ENCODE measurements around the gene PLEKHA5.

PLEKHA5 gene

DNA sequence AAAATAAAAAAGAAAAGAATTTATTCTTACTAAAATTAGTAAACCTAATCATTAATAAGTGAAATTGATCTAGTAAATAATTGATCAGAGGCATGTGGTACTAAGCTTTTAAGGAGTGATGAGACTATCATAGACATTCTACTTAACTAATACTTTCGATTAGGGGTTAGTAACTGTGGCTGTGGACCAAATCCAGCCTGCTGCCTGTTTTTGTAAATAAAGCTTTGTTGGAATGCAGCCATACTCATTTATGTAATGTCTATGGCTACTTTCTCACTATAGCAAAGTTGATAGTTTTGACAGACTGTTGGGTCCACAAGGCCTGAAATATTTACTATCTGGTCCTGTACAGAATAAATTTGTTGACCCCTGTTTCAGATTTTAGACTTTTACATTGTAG lies 63.2 kb downstream of the PLEKHA5 start:
- TF ChIP-seq, protein P1, sequence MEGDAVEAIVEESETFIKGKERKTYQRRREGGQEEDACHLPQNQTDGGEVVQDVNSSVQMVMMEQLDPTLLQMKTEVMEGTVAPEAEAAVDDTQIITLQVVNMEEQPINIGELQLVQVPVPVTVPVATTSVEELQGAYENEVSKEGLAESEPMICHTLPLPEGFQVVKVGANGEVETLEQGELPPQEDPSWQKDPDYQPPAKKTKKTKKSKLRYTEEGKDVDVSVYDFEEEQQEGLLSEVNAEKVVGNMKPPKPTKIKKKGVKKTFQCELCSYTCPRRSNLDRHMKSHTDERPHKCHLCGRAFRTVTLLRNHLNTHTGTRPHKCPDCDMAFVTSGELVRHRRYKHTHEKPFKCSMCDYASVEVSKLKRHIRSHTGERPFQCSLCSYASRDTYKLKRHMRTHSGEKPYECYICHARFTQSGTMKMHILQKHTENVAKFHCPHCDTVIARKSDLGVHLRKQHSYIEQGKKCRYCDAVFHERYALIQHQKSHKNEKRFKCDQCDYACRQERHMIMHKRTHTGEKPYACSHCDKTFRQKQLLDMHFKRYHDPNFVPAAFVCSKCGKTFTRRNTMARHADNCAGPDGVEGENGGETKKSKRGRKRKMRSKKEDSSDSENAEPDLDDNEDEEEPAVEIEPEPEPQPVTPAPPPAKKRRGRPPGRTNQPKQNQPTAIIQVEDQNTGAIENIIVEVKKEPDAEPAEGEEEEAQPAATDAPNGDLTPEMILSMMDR (IDR thresholded peaks at IDR 0.05; ENCODE audit: borderline replicate concordance, control extremely low read depth, extremely low read depth, insufficient read depth, missing control alignments), result no peak
- no peak for DNase-seq (ENCODE audit: low spot score)
- in situ Hi-C loops (cut with MboI; ENCODE audit: low sequenced_read_pairs, unreplicated experiment), result loop anchor here (25.0 kb wide), 1 partner anchor 1055 kb away; no protein-coding TSS in a partner anchor

- in situ Hi-C loops (cut with MboI; ENCODE audit: low sequenced_read_pairs, unreplicated experiment), result loop anchor here (25.0 kb wide), 1 partner anchor 1058 kb away; no protein-coding TSS in a partner anchor
- TF ChIP-seq, protein P1 (IDR thresholded peaks at IDR 0.05; ENCODE audit: borderline replicate concordance, control extremely low read depth, extremely low read depth, insufficient read depth, missing control alignments), result no peak
- DNase-seq (ENCODE audit: low spot score), result no peak
These were observed 65.4 kb downstream of the PLEKHA5 start for GRCh38 chr12:19194963-19195362.

GRCh38 chr12:19196959-19197630 lies 67.6 kb downstream of the PLEKHA5 start:
- in situ Hi-C loops (cut with MboI; ENCODE audit: low sequenced_read_pairs, unreplicated experiment), result loop anchor here (25.0 kb wide), 1 partner anchor 1060 kb away; no protein-coding TSS in a partner anchor
- no peak for DNase-seq (ENCODE audit: low spot score)
- TF ChIP-seq, protein P1 (IDR thresholded peaks at IDR 0.05; ENCODE audit: borderline replicate concordance, control extremely low read depth, extremely low read depth, insufficient read depth, missing control alignments), result no peak

- no peak for DNase-seq (ENCODE audit: low spot score)
- in situ Hi-C loops (cut with MboI; ENCODE audit: low sequenced_read_pairs, unreplicated experiment), result loop anchor here (25.0 kb wide), 1 partner anchor 1061 kb away; no protein-coding TSS in a partner anchor
- TF ChIP-seq, protein P1 (IDR thresholded peaks at IDR 0.05; ENCODE audit: borderline replicate concordance, control extremely low read depth, extremely low read depth, insufficient read depth, missing control alignments), result no peak
These were observed 68.7 kb downstream of the PLEKHA5 start for GRCh38 chr12:19198272-19198671.

DNA sequence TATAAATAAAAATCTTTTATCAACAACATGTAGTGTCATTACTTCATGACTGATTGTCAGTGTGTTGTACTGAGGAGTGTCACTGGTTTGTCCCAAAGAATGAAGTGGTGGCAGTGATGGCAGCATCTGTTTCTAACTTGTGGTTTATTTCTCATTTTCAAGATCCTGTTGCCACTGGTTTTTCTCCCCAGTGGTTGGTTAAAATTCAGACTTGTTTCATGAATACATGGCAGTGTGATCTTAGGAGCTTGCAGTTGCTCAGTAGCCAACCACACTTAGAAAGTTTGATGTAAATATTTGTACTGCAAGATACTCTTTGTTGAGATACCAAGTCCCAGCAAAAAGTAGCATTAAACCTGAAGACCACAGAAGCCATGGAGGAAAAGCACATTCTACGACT lies 69.8 kb downstream of the PLEKHA5 start:
- TF ChIP-seq, protein P1 (IDR thresholded peaks at IDR 0.05; ENCODE audit: borderline replicate concordance, control extremely low read depth, extremely low read depth, insufficient read depth, missing control alignments), result no peak
- no peak for DNase-seq (ENCODE audit: low spot score)
- in situ Hi-C loops (cut with MboI; ENCODE audit: low sequenced_read_pairs, unreplicated experiment), result loop anchor here (25.0 kb wide), 1 partner anchor 1062 kb away; no protein-coding TSS in a partner anchor

DNA sequence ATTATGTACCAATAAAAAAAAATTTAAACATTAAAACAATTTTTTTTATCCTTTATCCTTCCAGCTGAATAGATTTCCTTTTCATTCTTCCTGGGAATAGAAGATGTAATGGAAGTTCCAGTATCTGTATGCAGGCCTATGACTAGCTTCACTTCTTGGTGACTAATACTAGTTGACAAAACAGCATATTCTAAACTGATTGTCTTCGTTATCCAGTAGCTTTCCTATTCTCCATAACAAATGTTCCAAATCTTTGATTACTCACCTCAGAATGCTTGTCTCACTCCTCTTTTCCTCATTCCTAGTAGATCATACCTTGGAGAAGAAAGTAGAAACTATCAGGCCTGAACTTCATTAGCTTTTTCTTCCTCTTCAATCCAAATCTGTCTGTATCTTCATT lies 70.7 kb downstream of the PLEKHA5 start:
- no peak for DNase-seq (ENCODE audit: low spot score)
- TF ChIP-seq, protein P1 (IDR thresholded peaks at IDR 0.05; ENCODE audit: borderline replicate concordance, control extremely low read depth, extremely low read depth, insufficient read depth, missing control alignments), result no peak
- in situ Hi-C loops (cut with MboI; ENCODE audit: low sequenced_read_pairs, unreplicated experiment), result no loop called here
